ENCODE data around the gene ENOPH1.
A peak's percentile ranks its signal among the peaks of the same experiment; 100 is the strongest.
"Not testable (repeated sequence)": the region's sequence is repeated elsewhere in the genome, so short reads cannot be mapped to it uniquely, and the experiment has no call there.

Gene ENOPH1

DNA sequence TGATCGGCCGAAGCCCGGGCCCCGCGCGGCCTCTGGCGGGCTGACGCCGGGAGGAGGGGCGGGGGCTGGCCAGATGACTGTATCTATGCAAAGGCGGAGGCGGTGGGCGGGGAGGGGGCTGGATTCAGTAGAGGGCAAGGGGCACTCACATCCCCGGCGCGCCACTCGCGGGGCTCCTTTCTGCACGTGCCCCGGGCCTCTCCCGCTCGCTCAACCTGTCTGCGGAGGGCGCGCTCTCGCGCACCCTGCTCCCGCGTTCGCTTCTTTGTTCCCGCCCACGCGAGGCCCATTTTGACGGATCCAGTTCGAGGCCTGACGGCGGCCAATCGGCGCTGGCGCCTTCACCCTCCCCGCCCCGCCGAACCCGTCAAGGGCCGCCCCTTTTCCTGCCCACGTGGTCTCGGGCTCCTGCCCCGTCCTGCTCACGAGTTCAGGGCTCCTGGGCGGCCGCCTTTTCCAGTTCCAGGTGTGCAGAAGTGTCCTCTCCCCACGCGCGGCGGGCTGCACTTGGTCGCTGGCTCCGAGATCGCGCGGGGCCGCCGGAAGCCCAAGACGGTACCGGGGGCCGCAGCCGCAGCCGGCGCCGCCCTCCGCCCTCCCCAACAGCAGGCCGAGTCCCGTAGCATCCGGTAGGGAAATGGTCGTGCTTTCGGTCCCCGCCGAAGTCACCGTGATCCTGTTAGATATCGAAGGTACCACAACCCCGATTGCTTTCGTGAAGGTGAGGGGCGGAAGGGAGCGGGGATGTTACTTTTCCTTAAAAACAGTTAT is at the start of gene ENOPH1, which contains the start of gene HNRNPDL:
ENOPH1 (plus strand) TSS at position 398 of the 771 bp plus-strand sequence; CDS start at position 638, 240 bp downstream.
HNRNPDL (minus strand) TSS at position 270 of the 771 bp plus-strand sequence. CDS start 772 bp downstream, outside the sequence.
- peak; percentile 91 for DNase-seq (ENCODE audit: low read depth, low spot score)
- peaks cover 7% of the 10 kb centered on the region; the same call in 1 of the 2 replicates for H3K36me3 ChIP-seq (ENCODE audit: control insufficient read depth, insufficient read depth, low read length)
- H3K4me3 ChIP-seq (ENCODE audit: low read length), result peak within 1 kb of the TSS; percentile 97
- H3K27ac ChIP-seq (ENCODE audit: low read length), result no peak within 1 kb of the TSS
- WGBS (ENCODE audit: insufficient coverage, insufficient read length), result no CpG with 5 or more reads among the region's 83 CpGs
- H3K27me3 ChIP-seq (ENCODE audit: control insufficient read depth, insufficient read depth, low read length), result no peaks in the 10 kb centered on the region
- no peaks in the 10 kb centered on the region for H3K4me1 ChIP-seq (ENCODE audit: control insufficient read depth, insufficient read depth, low read length)
- H3K9me3 ChIP-seq (ENCODE audit: control insufficient read depth, insufficient read depth, low read length), result no peaks in the 10 kb centered on the region

DNA sequence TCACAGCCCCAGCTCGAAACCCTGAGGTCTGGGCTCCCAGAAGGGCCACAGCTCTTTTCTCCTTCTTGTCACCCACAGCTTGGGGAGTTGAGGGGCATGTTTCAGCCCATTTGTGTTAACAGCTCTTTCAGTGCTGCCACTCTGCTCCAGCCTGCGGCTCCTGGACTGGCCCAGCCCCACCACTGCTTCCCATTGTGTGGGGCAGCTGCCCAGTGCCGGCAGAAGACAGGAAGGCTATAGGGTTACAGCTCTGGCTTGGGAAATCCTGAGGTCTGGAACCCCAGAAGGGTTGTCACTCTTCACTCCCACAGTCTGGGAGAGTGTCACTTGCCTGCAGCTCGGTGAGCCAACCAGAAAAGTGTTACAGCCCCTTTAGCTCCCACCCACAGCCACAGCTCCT is 49.6 kb upstream of the ENOPH1 start:
- no peak overlapping the region for H3K4me3 ChIP-seq (ENCODE audit: low read length)
- H3K36me3 ChIP-seq (ENCODE audit: control insufficient read depth, insufficient read depth, low read length), result no peaks in the 10 kb centered on the region
- no peaks in the 10 kb centered on the region; the same call in 1 of the 2 replicates for H3K27me3 ChIP-seq (ENCODE audit: control insufficient read depth, insufficient read depth, low read length)
- no peaks in the 10 kb centered on the region for H3K9me3 ChIP-seq (ENCODE audit: control insufficient read depth, insufficient read depth, low read length)
- H3K4me1 ChIP-seq (ENCODE audit: control insufficient read depth, insufficient read depth, low read length), result peaks cover 2% of the 10 kb centered on the region; the same call in 1 of the 2 replicates
- DNase-seq (ENCODE audit: low read depth, low spot score), result no peak
- no CpG with 5 or more reads among the region's 4 CpGs for WGBS (ENCODE audit: insufficient coverage, insufficient read length)
- no peak overlapping the region for H3K27ac ChIP-seq (ENCODE audit: low read length)

DNA sequence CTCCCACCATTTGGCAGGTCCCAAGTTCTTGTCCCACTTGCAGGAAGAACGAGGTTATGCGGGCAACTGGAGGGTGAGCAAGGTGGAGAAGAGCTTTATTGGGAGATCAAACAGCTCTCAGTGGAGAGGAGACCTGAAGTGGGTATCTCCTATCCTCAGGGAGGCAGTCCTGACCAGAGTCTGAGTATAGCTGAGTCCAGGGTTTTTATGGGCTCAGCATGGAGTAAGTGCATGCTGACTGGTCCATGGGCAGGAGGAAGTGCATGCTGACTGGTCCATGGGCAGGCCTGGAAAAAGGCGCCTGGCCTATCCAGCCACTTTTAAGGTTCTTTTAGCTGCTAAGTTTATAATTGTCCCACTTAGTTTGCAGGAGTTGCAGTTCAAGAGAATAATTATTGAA is 49.2 kb upstream of the ENOPH1 start:
- WGBS (ENCODE audit: insufficient coverage, insufficient read length), result no CpG with 5 or more reads among the region's 3 CpGs
- H3K27ac ChIP-seq (ENCODE audit: low read length), result no peak overlapping the region
- H3K9me3 ChIP-seq (ENCODE audit: control insufficient read depth, insufficient read depth, low read length), result no peaks in the 10 kb centered on the region
- no peak for DNase-seq (ENCODE audit: low read depth, low spot score)
- peaks cover 2% of the 10 kb centered on the region; the same call in 1 of the 2 replicates for H3K4me1 ChIP-seq (ENCODE audit: control insufficient read depth, insufficient read depth, low read length)
- H3K27me3 ChIP-seq (ENCODE audit: control insufficient read depth, insufficient read depth, low read length), result no peaks in the 10 kb centered on the region; the same call in 1 of the 2 replicates
- H3K4me3 ChIP-seq (ENCODE audit: low read length), result no peak overlapping the region
- H3K36me3 ChIP-seq (ENCODE audit: control insufficient read depth, insufficient read depth, low read length), result no peaks in the 10 kb centered on the region

DNA sequence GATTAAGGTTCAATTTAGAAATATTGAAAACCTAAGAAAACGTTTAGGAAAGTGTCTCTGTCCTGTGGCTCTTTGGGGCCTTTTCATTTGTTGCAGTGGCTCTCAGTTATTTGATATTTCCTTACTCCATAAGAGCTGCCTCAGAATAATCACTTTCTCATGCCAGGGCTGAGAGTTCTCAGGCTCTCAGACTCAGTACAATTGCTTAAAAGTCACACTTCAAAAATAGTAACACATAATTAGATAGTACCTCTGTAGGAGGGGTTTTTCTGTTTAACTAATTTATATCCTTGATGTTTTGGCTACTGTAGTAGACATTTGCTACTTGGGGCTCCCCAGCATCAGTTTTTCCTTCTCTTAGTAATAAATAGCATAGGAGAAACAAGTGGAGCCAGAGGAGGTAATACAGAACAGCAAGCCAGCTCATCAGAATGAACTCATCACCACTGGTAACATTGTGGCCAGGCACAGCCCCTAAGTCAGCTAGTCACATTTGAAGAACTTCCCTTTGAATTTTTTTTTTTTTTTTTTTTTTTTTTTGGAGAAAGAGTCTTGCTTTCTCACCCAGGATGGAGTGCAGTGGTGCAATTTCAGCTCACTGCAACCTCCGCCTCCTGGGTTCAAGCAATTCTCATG is 48.6 kb upstream of the ENOPH1 start:
- no peaks in the 10 kb centered on the region; the same call in 1 of the 2 replicates for H3K9me3 ChIP-seq (ENCODE audit: control insufficient read depth, insufficient read depth, low read length)
- no peak for DNase-seq (ENCODE audit: low read depth, low spot score)
- peaks cover 2% of the 10 kb centered on the region; the same call in 1 of the 2 replicates for H3K4me1 ChIP-seq (ENCODE audit: control insufficient read depth, insufficient read depth, low read length)
- H3K36me3 ChIP-seq (ENCODE audit: control insufficient read depth, insufficient read depth, low read length), result no peaks in the 10 kb centered on the region
- no peaks in the 10 kb centered on the region; the same call in 1 of the 2 replicates for H3K27me3 ChIP-seq (ENCODE audit: control insufficient read depth, insufficient read depth, low read length)
- no peak overlapping the region for H3K4me3 ChIP-seq (ENCODE audit: low read length)
- H3K27ac ChIP-seq (ENCODE audit: low read length), result no peak overlapping the region
- WGBS (ENCODE audit: insufficient coverage, insufficient read length), result no CpG with 5 or more reads among the region's 2 CpGs

DNA sequence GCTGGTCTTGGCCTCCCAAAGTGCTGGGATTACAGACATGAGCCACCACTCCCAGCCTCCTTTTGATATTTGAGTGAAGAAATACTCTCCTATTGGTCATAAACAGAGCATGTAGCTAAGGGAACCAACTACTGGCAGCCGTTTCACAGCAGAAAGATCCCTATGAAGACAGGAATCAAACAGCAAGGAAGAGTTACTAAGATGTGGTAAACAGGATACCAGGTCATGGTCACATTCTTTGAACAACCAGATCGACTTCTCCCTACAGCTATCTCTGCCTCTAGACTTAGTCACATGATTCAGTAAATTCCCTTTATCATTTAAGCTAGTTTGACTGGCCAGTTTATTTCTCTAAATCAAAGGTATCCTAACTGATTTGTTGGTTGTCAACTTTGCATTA is 47.6 kb upstream of the ENOPH1 start:
- no peak overlapping the region for H3K4me3 ChIP-seq (ENCODE audit: low read length)
- H3K36me3 ChIP-seq (ENCODE audit: control insufficient read depth, insufficient read depth, low read length), result no peaks in the 10 kb centered on the region
- H3K4me1 ChIP-seq (ENCODE audit: control insufficient read depth, insufficient read depth, low read length), result peaks cover 2% of the 10 kb centered on the region; the same call in 1 of the 2 replicates
- H3K27ac ChIP-seq (ENCODE audit: low read length), result no peak overlapping the region
- no peak for DNase-seq (ENCODE audit: low read depth, low spot score)
- no CpG with 5 or more reads among the region's 2 CpGs for WGBS (ENCODE audit: insufficient coverage, insufficient read length)
- no peaks in the 10 kb centered on the region; the same call in 1 of the 2 replicates for H3K9me3 ChIP-seq (ENCODE audit: control insufficient read depth, insufficient read depth, low read length)
- no peaks in the 10 kb centered on the region; the same call in 1 of the 2 replicates for H3K27me3 ChIP-seq (ENCODE audit: control insufficient read depth, insufficient read depth, low read length)

DNA sequence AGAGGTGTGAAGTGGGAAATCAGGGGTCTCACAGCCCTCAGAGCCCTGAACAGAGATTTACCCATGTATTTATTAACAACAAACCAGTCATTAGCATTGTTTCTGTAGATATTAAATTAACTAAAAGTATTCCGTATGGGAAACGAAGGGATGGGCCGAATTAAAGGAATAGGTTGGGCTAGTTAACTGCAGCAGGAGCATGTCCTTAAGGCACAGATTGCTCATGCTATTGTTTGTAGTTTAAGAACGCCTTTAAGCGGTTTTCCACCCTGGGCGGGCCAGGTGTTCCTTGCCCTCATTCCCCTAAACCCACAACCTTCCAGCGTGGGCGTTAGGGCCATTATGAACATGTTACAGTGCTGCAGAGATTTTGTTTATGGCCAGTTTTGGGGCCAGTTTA is 44.1 kb upstream of the ENOPH1 start:
- no CpG with 5 or more reads among the region's 8 CpGs for WGBS (ENCODE audit: insufficient coverage, insufficient read length)
- not testable (repeated sequence) for DNase-seq (ENCODE audit: low read depth, low spot score); H3K4me1 ChIP-seq (ENCODE audit: control insufficient read depth, insufficient read depth, low read length); H3K4me3 ChIP-seq (ENCODE audit: low read length); H3K36me3 ChIP-seq (ENCODE audit: control insufficient read depth, insufficient read depth, low read length); H3K9me3 ChIP-seq (ENCODE audit: control insufficient read depth, insufficient read depth, low read length); H3K27me3 ChIP-seq (ENCODE audit: control insufficient read depth, insufficient read depth, low read length); H3K27ac ChIP-seq (ENCODE audit: low read length)

DNA sequence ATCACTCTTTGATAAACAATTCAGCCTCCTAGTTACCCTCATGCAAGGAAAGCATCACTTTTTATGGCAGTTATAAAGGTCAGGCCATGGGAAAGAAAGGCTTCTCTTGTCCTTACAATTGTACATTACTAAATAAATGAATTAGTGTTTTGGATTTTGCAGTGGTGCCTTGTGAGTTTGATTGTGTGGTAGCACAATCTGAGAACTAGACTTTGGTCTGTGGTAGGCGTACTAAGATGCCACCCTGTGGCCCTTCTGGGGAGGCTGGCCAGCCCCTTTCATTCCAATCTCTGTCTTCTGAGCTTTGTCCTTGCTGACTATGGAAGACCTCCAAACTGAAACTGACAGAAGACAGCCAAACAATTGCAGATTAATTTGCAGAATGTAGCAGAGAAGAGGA is 42.0 kb upstream of the ENOPH1 start:
- Histone ChIP-seq H3K9me3 (ENCODE audit: control insufficient read depth, insufficient read depth, low read length) (no peaks in the 10 kb centered on the region; the same call in 1 of the 2 replicates), H3K4me1 (ENCODE audit: control insufficient read depth, insufficient read depth, low read length) (no peaks in the 10 kb centered on the region), H3K27me3 (ENCODE audit: control insufficient read depth, insufficient read depth, low read length) (no peaks in the 10 kb centered on the region), H3K4me3 (ENCODE audit: low read length) (no peak overlapping the region), H3K36me3 (ENCODE audit: control insufficient read depth, insufficient read depth, low read length) (no peaks in the 10 kb centered on the region), H3K27ac (ENCODE audit: low read length) (no peak overlapping the region)
- WGBS (ENCODE audit: insufficient coverage, insufficient read length), result no CpG with 5 or more reads among the region's 1 CpG
- DNase-seq (ENCODE audit: low read depth, low spot score), result no peak

DNA sequence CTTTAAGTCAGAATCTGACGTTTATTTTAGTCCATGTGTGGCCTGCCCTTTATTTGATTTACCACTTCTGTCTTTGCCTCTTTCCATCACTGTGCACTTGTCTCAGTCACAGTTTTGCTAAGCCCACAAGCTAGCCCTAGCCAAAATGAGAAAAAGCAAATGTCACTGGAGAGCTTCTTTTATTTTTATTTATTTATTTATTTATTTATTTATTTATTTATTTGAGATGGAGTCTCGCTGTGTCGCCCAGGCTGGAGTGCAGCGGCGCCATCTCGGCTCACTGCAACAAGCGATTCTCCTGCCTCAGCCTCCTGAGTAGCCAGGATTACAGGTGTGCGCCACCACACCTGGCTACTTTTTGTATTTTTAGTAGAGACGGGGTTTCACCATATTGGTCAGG is 40.3 kb upstream of the ENOPH1 start:
- no CpG with 5 or more reads among the region's 9 CpGs for WGBS (ENCODE audit: insufficient coverage, insufficient read length)

DNA sequence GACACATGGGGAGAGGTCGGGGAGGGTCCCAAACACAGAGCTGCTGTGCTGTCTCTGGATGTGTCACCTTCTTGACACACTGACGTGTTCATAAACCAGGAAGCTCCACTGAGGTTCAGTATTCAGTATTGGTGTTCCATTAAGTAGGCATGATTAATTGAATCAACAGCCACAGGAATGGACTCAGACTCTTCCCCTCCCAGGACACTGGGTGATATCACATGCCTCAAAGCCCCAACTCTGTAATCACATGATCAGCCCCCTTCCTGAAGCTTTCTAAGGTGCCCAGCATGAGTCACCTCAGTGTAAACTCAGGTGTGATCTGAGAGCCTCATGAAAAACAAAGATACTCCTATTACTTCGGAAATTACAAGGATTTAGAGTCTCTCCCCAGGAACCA is 35.5 kb upstream of the ENOPH1 start:
- no peak for DNase-seq (ENCODE audit: low read depth, low spot score)
- H3K27ac ChIP-seq (ENCODE audit: low read length), result no peak overlapping the region
- H3K27me3 ChIP-seq (ENCODE audit: control insufficient read depth, insufficient read depth, low read length), result no peaks in the 10 kb centered on the region
- no peaks in the 10 kb centered on the region for H3K36me3 ChIP-seq (ENCODE audit: control insufficient read depth, insufficient read depth, low read length)
- H3K9me3 ChIP-seq (ENCODE audit: control insufficient read depth, insufficient read depth, low read length), result no peaks in the 10 kb centered on the region
- H3K4me1 ChIP-seq (ENCODE audit: control insufficient read depth, insufficient read depth, low read length), result no peaks in the 10 kb centered on the region
- no peak overlapping the region for H3K4me3 ChIP-seq (ENCODE audit: low read length)
- no CpG with 5 or more reads among the region's 3 CpGs for WGBS (ENCODE audit: insufficient coverage, insufficient read length)

More for the DNA sequence above, 40.3 kb upstream of the ENOPH1 start:
- not testable (repeated sequence) for H3K9me3 ChIP-seq (ENCODE audit: control insufficient read depth, insufficient read depth, low read length); H3K4me1 ChIP-seq (ENCODE audit: control insufficient read depth, insufficient read depth, low read length); DNase-seq (ENCODE audit: low read depth, low spot score); H3K36me3 ChIP-seq (ENCODE audit: control insufficient read depth, insufficient read depth, low read length); H3K4me3 ChIP-seq (ENCODE audit: low read length); H3K27me3 ChIP-seq (ENCODE audit: control insufficient read depth, insufficient read depth, low read length); H3K27ac ChIP-seq (ENCODE audit: low read length)

DNA sequence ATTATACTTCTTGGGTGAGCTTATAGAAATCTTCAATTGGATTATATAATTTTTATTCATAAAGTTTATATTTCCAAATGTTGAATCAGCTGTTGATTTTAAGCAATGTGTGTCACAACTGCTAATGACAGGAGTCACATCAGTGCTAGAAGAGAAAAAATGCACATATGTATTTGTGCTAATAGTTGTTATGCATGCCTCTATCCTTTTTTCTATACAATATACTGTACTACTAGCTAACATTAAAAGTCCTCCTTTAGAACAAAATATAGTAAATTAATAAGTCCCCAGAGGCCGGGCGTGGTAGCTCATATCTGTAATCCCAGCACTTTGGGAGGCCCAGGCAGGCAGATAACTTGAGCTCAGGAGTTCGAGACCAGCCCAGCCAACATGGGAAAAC is 32.9 kb upstream of the ENOPH1 start:
- H3K27ac ChIP-seq (ENCODE audit: low read length), result no peak overlapping the region
- DNase-seq (ENCODE audit: low read depth, low spot score), result no peak
- WGBS (ENCODE audit: insufficient coverage, insufficient read length), result no CpG with 5 or more reads among the region's 3 CpGs
- H3K4me3 ChIP-seq (ENCODE audit: low read length), result no peak overlapping the region
- no peaks in the 10 kb centered on the region for H3K36me3 ChIP-seq (ENCODE audit: control insufficient read depth, insufficient read depth, low read length)
- H3K9me3 ChIP-seq (ENCODE audit: control insufficient read depth, insufficient read depth, low read length), result no peaks in the 10 kb centered on the region
- no peaks in the 10 kb centered on the region for H3K4me1 ChIP-seq (ENCODE audit: control insufficient read depth, insufficient read depth, low read length)
- no peaks in the 10 kb centered on the region for H3K27me3 ChIP-seq (ENCODE audit: control insufficient read depth, insufficient read depth, low read length)
